ENCODE results near the gene GNRH2. TPM values are rescaled to one million over a fixed set of nuclear protein-coding genes. Genes with fewer than 3 reads are reported as not detected.
"Not testable (repeated sequence)": the region's sequence is repeated elsewhere in the genome, so short reads cannot be mapped to it uniquely, and the experiment has no call there.

Gene GNRH2
- total RNA-seq, 1 donor from 2014 or later: 0.89 TPM

GRCh38 chr20:3041854-3042409 lies 1.5 kb upstream of the GNRH2 start:
- intact Hi-C loops (cut with micrococcal nuclease): no loop called here

- intact Hi-C loops (cut with micrococcal nuclease): no loop called here
Observed at GRCh38 chr20:3042625-3043024, 797 bp upstream of the GNRH2 start.

DNA sequence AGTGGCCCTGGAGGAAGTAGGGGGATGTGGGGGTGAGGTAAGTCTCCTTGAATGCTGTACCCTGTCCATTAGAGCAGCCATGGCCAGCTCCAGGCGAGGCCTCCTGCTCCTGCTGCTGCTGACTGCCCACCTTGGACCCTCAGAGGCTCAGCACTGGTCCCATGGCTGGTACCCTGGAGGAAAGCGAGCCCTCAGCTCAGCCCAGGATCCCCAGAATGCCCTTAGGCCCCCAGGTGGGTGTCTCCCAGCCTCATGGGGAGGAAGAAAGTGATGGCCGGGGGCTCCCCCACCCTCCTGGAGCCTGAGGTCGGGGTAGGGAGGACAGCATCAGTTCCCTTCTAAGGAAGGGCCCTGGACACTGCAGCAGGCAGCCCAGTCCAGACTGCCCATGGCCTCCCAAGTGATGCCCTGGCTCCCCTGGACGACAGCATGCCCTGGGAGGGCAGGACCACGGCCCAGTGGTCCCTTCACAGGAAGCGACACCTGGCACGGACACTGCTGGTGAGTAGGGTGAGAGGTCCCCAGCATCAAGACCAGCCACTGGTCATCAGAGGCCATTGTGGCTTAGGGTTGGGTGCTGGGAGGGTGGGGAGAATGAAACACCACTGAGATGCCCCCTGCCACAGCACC lies 1.0 kb downstream of the GNRH2 start:
- intact Hi-C loops (cut with micrococcal nuclease): no loop called here

DNA sequence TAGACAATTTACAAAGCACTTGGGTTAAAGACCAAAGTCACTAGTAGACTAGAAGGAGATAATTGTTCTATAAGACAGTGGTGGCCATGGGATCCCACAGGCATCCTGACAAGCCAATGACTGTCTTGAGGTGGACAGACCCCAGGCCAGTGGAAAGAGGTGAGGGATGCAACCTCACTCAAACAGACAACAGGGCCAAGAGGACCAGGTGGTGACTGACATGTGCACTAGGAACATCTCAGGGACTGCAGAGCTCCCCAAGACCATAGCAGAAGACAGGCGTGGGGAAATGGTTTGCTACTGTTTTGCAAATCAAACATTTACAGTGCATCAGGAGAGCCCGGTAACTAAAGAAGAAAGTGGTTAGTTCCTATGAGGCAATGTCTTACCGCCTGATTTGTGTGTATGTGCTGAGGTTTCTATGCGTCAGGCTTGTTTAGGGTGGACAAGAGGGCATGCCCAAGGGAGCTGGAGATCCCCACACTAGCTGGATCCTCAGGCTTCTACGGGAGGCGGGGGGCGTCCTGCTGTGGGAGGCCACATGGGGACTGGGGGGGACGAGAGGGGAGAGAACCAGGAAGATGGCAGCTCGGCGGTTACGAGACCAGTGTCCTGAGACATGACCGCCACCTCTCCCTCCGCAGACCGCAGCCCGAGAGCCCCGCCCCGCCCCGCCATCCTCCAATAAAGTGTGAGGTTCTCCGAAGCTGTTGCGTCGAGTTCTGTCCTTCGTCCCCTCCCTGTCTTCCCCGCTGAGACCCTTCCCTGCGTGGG lies 1.8 kb downstream of the GNRH2 start:
- intact Hi-C loops (cut with micrococcal nuclease): loop anchor here (1.0 to 5.0 kb wide), 3 partner anchors 159 to 722 kb away; partner anchors contain the start of genes ADISSP and DDRGK1

DNA sequence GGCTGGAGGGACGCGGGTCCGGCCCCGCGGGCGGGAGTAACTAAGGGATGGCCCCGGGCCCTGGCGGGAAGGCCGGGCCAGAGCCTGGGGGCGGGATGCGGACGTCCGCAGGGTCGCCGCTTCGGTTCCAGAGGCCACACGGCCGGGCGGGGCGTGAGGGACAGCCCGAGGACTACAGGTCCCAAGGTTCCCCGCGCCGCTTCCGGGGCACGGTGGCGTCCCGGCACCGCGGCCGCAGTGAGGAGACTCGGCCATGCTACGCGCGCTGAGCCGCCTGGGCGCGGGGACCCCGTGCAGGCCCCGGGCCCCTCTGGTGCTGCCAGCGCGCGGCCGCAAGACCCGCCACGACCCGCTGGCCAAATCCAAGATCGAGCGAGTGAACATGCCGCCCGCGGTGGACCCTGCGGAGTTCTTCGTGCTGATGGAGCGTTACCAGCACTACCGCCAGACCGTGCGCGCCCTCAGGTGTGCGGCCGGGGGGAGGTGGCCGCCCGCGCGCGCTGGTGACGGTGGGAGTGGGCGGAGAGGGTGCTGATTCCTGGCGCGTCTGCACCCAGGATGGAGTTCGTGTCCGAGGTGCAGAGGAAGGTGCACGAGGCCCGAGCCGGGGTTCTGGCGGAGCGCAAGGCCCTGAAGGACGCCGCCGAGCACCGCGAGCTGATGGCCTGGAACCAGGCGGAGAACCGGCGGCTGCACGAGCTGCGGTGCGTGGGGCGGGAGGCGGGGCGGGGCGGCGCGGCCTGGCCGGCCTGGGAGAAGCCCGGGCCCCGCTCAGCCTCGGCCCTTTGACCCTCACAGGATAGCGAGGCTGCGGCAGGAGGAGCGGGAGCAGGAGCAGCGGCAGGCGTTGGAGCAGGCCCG lies 2.6 kb downstream of the GNRH2 start, which contains the start of gene MRPS26:
Gene MRPS26, plus strand, starts transcription at position 237 of the 861 bp plus-strand sequence. Its CDS starts 17 bp downstream, at position 254.
- intact Hi-C loops (cut with micrococcal nuclease): loop anchor here (1.0 to 5.0 kb wide), 4 partner anchors 111 to 721 kb away; partner anchors contain the start of genes ADISSP and DDRGK1

DNA sequence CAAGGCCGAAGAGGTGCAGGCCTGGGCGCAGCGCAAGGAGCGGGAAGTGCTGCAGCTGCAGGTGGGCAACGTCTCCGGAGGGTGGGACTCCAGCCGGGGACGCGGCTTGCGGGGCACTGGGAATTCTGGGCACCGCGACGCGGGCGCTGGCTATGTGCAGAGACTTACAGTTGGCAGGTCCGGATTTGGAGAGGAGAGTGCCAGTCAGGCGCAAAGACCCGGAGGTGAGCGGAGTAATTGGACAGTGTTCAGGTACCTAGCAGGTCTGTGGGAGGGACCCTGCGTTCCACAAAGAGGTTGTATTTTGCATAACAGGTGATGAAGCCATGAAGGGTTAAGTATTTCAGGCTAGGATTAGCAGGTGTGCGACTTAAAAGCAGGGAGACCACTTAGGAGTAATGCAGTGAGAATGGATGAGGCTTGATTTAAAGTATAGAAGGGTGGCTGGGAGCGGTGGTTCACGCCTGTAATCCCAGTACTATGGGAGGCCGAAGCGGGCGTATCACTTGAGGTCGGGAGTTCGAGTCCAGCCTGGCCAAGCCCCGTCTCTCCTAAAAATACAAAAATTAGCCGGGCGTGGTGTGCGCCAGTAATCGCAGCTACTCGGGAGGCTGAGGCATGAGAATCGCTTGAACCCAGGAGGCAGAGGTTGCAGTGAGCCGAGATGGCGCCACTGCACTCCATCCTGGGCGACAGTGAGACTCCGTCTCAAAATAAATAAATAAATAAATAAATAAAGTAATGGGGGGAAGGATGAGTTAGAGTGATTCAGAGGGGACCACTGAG lies 3.4 kb downstream of the GNRH2 start:
- intact Hi-C loops (cut with micrococcal nuclease): loop anchor here (2.0 to 5.0 kb wide), 2 partner anchors 110 to 720 kb away; partner anchors contain the start of gene ADISSP

GRCh38 chr20:3047486-3048419 lies 4.3 kb downstream of the GNRH2 start:
- intact Hi-C loops (cut with micrococcal nuclease): loop anchor here (2.0 to 5.0 kb wide), 2 partner anchors 109 to 720 kb away; partner anchors contain the start of gene ADISSP

- intact Hi-C loops (cut with micrococcal nuclease): no loop called here
Observed at GRCh38 chr20:3051385-3052019, 8.1 kb downstream of the GNRH2 start.

- intact Hi-C loops (cut with micrococcal nuclease): no loop called here
Observed at GRCh38 chr20:3059489-3059888, 16.1 kb downstream of the GNRH2 start.

- intact Hi-C loops (cut with micrococcal nuclease): not testable (repeated sequence)
Observed at GRCh38 chr20:3064119-3064518, 20.7 kb downstream of the GNRH2 start.

DNA sequence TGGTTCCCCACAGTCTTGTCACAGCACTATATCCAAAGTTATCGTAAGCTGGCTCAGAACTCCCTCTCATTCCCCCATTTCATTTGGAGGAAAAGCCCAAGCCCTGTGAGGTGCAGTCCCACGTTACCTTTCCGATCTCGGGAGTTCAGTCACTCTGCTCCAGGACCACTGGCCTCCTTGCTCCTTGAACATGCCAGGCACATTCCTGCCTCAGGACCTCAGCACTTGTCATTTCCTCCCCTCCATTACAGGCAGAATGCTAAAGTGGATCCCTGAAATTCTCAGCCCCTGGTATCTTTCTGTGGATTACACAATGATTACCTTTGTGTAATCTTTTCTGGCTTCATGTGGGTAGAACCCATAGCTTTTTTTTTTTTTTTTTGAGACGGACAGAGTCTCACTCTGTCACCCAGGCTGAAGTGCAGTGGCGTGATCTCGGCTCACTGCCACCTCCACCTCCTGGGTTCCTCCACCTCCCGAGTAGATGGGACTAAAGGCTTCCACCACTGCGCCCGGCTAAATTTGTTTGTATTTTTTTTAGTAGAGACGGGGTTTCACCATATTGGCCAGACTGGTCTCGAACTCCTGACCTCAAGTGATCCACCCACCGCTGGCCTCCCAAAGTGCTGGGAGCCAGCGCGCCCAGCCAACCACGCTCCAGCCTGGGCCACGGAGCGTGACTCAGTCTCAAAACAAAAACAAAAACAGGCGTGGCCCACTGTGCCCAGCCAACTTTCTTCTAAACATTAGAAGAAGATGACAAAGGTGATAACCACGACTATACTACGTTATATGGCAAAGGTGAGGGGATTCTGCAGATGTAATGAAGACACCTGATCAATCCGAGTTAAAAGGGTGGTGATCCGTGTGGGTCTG lies 24.0 kb downstream of the GNRH2 start:
- intact Hi-C loops (cut with micrococcal nuclease): no loop called here

DNA sequence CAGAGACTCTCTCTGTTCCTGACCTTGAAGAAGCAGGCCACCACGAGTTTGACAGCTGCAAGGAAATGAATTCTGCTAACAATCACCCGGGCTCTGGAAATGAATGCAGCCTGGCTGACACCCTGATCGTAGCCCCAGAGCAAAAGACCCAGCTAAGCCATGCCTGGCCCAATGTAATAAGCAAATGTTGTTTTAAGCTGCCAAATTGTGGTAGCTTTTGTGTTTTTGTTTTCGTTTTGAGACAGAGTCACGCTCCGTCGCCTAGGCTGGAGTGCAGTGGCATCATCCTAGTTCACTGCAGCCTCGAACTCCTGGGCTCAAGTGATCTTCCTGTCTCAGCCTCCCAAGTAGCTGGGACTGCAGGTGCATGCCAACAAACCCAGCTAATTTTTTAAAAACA lies 24.7 kb downstream of the GNRH2 start:
- intact Hi-C loops (cut with micrococcal nuclease): no loop called here

GRCh38 chr20:3068986-3069900 lies 25.8 kb downstream of the GNRH2 start:
- intact Hi-C loops (cut with micrococcal nuclease): no loop called here

- intact Hi-C loops (cut with micrococcal nuclease): no loop called here
Observed at GRCh38 chr20:3070725-3071124, 27.3 kb downstream of the GNRH2 start.

DNA sequence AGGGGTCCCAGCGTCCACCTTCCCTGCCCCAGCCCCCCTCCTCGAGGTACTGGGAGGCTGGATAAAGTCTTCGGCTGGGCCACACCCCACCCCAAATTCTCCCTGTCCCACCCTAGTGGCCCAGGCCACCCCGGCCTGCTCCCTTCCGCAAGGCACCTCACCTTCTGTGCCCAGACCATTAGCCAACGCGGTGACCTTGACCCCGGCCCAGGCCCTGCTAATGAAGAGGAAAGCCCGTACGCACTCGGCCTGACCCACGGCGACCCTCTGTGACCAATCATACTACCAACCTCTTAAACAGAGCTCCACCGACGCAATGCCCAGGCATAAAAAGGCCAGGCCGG lies 27.8 kb downstream of the GNRH2 start:
- intact Hi-C loops (cut with micrococcal nuclease): no loop called here

- intact Hi-C loops (cut with micrococcal nuclease): no loop called here
Observed at GRCh38 chr20:3071610-3072529, 28.4 kb downstream of the GNRH2 start, which contains the start of gene OXT. TSS of gene OXT (plus strand) at chr20:3071620. CDS start at chr20:3071656, 36 bp downstream.

All from T-helper 2 cell treated with Interferon-gamma antibody and Interleukin-4, amounts not matched to agents 100 ng/mL and 5 ng/mL, for 36 hours (primary cell).